ENCODE measurements around the gene MCEMP1.

DNA sequence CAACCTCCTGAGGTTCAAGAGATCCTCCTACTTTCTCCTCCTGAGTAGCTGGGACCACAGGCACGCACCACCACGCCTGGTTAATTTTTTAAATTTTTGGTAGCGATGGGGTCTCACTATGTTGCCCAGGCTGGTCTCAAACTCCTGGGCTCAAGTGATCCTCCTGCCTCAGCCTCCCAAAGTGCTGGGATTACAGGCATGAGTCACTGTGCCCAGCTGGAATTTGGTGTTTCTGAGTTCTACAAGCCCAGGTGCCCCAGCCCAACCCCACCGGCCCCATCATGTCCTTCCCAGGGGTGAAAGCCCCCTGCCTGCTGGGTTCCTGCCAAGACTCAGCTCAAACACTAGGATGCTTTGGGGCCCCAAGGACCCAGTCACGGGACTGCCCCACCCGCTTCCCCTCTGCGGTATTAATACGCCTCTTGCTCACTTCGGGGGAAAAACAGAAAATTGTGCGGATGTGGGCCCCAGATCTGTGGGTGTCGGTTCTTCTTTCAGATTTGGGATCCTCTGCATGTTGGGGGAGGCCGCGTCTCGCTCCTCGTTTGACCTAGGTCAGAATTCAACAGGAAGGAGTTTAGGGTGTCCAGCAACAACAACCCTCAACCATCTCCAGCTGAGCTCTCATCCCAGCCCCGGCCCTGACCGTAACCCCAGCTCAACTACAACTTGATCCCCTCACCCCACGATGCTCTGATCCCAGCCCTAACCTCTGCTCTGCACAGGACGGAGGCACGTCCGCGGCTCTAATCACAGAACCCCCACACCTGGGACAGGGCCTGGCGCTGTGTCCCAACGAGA is 28.7 kb downstream of the MCEMP1 start:
- TF ChIP-seq, protein P1, sequence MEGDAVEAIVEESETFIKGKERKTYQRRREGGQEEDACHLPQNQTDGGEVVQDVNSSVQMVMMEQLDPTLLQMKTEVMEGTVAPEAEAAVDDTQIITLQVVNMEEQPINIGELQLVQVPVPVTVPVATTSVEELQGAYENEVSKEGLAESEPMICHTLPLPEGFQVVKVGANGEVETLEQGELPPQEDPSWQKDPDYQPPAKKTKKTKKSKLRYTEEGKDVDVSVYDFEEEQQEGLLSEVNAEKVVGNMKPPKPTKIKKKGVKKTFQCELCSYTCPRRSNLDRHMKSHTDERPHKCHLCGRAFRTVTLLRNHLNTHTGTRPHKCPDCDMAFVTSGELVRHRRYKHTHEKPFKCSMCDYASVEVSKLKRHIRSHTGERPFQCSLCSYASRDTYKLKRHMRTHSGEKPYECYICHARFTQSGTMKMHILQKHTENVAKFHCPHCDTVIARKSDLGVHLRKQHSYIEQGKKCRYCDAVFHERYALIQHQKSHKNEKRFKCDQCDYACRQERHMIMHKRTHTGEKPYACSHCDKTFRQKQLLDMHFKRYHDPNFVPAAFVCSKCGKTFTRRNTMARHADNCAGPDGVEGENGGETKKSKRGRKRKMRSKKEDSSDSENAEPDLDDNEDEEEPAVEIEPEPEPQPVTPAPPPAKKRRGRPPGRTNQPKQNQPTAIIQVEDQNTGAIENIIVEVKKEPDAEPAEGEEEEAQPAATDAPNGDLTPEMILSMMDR (IDR thresholded peaks at IDR 0.05) = no peak
- TF ChIP-seq POLR2A (IDR thresholded peaks at IDR 0.05) = no peak
